Measurements from ENCODE around the gene SLC35G4.
"Not testable (repeated sequence)": the region's sequence is repeated elsewhere in the genome, so short reads cannot be mapped to it uniquely, and the experiment has no call there.

DNA sequence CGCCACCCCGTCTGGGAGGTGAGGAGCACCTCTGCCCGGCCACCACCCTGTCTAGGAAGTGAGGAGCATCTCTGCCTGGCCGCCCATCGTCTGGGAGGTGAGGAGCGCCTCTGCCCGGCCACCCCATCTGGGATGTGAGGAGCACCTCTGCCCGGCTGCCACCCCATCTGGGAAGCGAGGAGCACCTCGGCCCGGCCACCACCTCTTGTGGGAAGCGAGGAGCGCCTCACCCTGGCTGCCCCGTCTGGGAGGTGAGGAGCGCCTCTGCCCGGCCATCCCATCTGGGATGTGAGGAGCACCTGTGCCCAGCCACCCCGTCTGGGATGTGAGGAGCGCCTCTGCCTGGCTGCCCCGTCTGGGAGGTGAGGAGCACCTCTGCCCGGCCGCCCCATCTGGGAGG is 4.6 kb downstream of the SLC35G4 start:
- TF ChIP-seq, protein P1, sequence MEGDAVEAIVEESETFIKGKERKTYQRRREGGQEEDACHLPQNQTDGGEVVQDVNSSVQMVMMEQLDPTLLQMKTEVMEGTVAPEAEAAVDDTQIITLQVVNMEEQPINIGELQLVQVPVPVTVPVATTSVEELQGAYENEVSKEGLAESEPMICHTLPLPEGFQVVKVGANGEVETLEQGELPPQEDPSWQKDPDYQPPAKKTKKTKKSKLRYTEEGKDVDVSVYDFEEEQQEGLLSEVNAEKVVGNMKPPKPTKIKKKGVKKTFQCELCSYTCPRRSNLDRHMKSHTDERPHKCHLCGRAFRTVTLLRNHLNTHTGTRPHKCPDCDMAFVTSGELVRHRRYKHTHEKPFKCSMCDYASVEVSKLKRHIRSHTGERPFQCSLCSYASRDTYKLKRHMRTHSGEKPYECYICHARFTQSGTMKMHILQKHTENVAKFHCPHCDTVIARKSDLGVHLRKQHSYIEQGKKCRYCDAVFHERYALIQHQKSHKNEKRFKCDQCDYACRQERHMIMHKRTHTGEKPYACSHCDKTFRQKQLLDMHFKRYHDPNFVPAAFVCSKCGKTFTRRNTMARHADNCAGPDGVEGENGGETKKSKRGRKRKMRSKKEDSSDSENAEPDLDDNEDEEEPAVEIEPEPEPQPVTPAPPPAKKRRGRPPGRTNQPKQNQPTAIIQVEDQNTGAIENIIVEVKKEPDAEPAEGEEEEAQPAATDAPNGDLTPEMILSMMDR (IDR thresholded peaks at IDR 0.05) = not testable (repeated sequence)
- not testable (repeated sequence) for TF ChIP-seq EP300, POLR2AphosphoS5 (IDR thresholded peaks at IDR 0.05)
